GM12864 (cell line): ENCODE data around the gene HIGD1A.

ENCODE experiments used
- DNase-seq: peaks from one replicate; pipeline ENCODE4 v3.0.0-alpha.2; 2011; ENCODE audit warnings: low read depth
- H3K4me3 ChIP-seq: 2 replicates; pipeline ENCODE4 v1.5.1; 2011; ENCODE audit warnings: mild to moderate bottlenecking, low read depth, low read length, control low read depth
- TF ChIP-seq, protein P1 (sequence below): IDR thresholded peaks from 2 replicates; pipeline ENCODE4 v1.5.1; 2011; ENCODE audit warnings: low read depth, mild to moderate bottlenecking, moderate library complexity, low read length, control low read depth, inconsistent platforms; ENCODE audit errors: missing control alignments

HIGD1A gene

DNA sequence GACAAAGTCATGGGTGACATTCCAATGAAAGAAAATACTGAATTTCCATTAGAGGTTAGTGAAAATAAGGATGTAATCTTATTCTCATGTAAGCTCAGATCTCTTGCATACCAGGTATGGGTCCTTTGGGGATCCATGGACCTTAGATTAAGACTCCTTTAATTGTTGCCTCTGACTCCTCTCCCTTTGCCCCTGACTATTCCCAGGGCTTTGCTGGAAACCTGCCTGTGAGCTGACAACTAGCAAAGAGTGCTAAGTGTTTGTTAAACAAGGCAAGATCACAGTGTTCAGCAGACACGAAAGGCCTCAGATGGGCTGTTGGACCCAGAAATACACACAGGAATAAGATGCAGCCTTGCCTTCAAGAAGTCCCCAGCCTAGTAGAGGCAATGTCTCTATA is 37.0 kb upstream of the HIGD1A start:
- TF ChIP-seq, protein P1, sequence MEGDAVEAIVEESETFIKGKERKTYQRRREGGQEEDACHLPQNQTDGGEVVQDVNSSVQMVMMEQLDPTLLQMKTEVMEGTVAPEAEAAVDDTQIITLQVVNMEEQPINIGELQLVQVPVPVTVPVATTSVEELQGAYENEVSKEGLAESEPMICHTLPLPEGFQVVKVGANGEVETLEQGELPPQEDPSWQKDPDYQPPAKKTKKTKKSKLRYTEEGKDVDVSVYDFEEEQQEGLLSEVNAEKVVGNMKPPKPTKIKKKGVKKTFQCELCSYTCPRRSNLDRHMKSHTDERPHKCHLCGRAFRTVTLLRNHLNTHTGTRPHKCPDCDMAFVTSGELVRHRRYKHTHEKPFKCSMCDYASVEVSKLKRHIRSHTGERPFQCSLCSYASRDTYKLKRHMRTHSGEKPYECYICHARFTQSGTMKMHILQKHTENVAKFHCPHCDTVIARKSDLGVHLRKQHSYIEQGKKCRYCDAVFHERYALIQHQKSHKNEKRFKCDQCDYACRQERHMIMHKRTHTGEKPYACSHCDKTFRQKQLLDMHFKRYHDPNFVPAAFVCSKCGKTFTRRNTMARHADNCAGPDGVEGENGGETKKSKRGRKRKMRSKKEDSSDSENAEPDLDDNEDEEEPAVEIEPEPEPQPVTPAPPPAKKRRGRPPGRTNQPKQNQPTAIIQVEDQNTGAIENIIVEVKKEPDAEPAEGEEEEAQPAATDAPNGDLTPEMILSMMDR: no peak
- DNase-seq: no peak
- no peak overlapping the region for H3K4me3 ChIP-seq

DNA sequence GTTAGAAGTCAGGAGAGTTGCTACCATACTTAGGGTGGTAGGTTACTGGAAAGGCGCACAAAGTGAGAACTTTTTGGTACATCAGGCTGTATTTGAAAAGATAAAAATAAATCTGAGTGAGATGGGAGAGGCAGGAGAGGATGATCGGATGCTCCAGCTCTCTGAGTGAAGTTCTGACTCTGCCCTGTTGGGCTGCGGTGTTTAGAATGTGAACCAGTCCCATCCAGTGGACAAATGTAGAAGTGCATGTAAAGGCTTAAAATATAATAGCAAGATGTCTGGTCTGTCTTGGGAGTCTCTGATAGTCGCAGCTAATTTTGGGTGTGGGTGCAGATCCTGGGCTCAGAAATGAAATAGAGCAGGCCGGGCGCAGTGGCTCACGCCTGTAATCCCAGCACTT is 35.3 kb upstream of the HIGD1A start:
- DNase-seq: peak; percentile 54
- TF ChIP-seq, protein P1: peak; percentile 74
- H3K4me3 ChIP-seq: peak overlapping the region; percentile 45

DNA sequence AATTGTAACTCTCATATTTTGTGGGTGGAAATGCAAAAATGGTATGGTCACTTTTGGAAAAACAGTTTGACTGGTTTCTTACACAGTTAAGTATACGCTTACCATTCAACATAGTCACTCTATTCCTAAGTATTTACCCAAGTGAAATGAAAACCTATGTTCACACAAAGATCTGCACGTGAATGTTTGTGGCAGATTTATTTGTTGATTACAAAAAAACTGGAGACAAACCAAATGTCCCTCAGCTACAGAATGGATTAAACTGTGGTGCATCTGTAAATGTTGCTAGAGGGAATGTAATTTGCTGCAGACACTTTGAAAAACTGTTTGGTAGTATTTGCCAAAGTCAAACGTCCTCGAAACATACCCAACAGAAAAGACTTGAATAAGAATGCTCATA is 34.3 kb upstream of the HIGD1A start:
- TF ChIP-seq, protein P1: no peak
- DNase-seq: no peak
- H3K4me3 ChIP-seq: no peak overlapping the region

DNA sequence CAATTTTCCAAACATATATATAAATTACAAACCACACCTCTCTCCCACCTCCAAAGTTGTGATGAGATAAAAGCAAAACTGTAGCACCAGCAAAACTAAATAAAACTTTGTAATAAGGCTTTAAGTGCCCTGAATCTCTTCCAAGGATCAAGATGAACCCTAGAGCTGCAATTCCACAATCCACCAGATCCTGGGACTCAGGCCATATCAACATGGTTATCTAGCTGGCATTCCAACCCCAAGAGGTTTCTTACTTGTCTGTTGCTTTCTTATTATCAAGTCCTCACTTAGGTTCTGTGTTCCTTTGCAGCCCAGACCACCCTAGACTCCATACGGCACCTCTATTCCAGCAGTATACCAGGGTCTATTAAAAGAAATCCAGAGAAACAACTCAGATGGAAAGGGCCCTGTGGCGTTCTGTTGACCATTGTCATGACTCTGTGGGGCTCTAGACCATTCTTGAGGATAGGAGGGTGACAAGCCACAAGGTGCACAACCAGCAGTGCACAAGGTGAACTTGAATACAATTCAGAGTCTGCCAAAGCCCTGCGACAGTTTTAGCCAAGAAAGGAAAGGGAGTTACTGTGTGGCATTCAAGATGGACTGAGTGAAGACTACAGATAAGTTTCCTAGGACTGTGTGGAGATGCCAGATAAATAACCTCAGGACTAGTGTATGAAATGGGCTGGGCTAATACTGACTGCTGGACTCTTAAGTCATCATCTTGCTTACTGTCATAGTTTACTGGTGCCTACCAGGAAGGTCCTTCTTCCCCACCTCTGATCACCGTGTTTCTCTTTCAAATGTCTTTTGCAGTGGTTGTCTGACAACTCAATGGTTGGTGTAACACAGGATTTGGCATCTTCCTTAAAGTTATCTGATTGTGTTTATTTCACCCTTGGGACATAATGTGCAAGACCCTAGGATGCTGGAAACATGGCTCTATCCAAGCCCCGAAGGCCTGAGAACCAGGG is 32.1 kb upstream of the HIGD1A start:
- no peak overlapping the region for H3K4me3 ChIP-seq
- DNase-seq: no peak
- TF ChIP-seq, protein P1: no peak

DNA sequence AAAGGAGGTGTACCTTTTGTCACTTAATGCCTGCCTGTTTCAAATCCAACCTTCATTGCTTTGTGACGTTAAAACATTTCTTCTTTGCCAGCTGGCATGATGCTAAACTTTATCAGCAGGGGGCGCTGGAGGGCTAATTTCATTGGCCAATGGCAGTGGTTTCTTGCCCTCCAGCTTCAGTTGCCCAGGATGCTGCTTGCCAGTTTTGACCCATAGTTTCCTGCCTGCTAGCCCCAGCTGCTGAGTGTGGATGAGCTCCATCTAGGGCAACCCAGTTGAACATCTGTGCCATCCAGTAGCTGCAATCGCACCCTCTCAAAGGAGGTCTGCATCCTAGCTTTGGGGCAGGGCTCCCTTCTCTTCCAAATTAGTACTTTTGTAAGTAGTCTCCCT is 27.0 kb upstream of the HIGD1A start:
- DNase-seq: peak; percentile 25
- TF ChIP-seq, protein P1: peak; percentile 78
- no peak overlapping the region for H3K4me3 ChIP-seq

DNA sequence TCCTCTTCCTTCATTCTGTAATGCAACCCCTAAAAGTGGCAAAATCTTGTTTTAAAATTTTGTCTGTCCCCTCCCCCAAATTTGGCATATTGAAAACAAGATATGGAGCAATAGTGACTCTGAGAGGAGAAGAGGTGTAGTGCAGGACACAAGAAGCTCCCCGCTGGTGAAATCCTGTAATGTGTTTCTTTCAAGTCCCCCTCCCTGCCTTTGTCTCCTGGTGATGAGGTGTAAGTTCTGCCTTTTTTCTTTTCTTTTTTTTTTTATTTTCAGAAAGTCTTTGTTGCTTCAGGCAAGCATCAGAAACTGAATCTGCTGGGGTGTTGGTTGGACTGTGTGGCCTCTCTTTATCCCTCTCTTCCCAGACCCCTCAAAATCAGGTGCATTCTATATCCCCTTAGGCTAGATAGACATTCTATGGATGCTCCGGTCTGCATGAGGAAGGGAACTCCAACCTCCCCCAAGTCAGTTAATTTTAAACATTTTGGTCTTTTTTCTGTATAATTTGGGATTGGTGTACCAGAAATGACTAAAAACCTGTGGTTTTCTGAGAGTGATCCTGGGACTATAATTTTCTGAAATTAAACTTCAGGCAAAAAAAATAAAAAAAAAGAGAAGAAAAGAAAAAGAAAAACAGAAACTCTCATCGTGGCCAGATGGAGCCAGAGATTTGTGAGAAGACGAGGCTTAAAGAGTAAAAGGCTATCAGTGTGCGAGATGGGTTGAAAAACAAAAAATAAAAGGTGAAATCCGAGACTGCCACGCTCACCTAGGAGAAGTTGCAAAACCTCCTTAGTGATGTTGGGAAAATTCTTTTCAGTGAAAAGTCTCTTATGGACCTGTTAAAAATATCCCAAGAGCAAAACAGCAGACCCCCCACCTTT is 26.4 kb upstream of the HIGD1A start:
- TF ChIP-seq, protein P1: peak; percentile 43
- DNase-seq: no peak
- no peak overlapping the region for H3K4me3 ChIP-seq
